Measurements from ENCODE around the gene GPR18.

Gene GPR18

GRCh38 chr13:99290894-99291293, 32.7 kb upstream of the GPR18 start:
- no peak for DNase-seq

GRCh38 chr13:99289674-99290337, 31.6 kb upstream of the GPR18 start:
- no peak for DNase-seq

GRCh38 chr13:99289271-99289670, 31.1 kb upstream of the GPR18 start:
- no peak for DNase-seq

GRCh38 chr13:99288089-99288488, 29.9 kb upstream of the GPR18 start:
- no peak for DNase-seq

- no peak for DNase-seq
Measured at GRCh38 chr13:99287551-99287950, 29.4 kb upstream of the GPR18 start.

- no peak for DNase-seq
Measured at GRCh38 chr13:99285432-99286182, 27.4 kb upstream of the GPR18 start.

GRCh38 chr13:99282264-99283231, 24.4 kb upstream of the GPR18 start:
- no peak for DNase-seq

GRCh38 chr13:99281811-99282263, 23.7 kb upstream of the GPR18 start:
- no peak for DNase-seq

- no peak for DNase-seq
Measured at GRCh38 chr13:99280166-99280565, 22.0 kb upstream of the GPR18 start.

GRCh38 chr13:99279637-99280036, 21.5 kb upstream of the GPR18 start:
- DNase-seq = no peak

GRCh38 chr13:99278843-99279242, 20.7 kb upstream of the GPR18 start:
- no peak for DNase-seq

- DNase-seq = no peak
Measured at GRCh38 chr13:99278200-99278599, 20.0 kb upstream of the GPR18 start.

GRCh38 chr13:99277629-99278028, 19.4 kb upstream of the GPR18 start:
- no peak for DNase-seq

- no peak for DNase-seq
Measured at GRCh38 chr13:99276706-99277105, 18.5 kb upstream of the GPR18 start.

- no peak for DNase-seq
Measured at GRCh38 chr13:99275093-99275469, 16.9 kb upstream of the GPR18 start.

GRCh38 chr13:99273128-99273527, 14.9 kb upstream of the GPR18 start:
- no peak for DNase-seq

- DNase-seq = no peak
Measured at GRCh38 chr13:99272481-99272880, 14.3 kb upstream of the GPR18 start.

- DNase-seq = no peak
Measured at GRCh38 chr13:99271249-99271648, 13.1 kb upstream of the GPR18 start.

- no peak for DNase-seq
Measured at GRCh38 chr13:99270518-99270917, 12.3 kb upstream of the GPR18 start.

GRCh38 chr13:99269627-99270241, 11.6 kb upstream of the GPR18 start:
- DNase-seq = no peak

GRCh38 chr13:99268822-99269221, 10.6 kb upstream of the GPR18 start:
- DNase-seq = no peak

GRCh38 chr13:99267927-99268326, 9.7 kb upstream of the GPR18 start:
- no peak for DNase-seq

GRCh38 chr13:99266827-99267226, 8.6 kb upstream of the GPR18 start:
- DNase-seq = no peak

Data from NCI-H1105 (cell line).